DOHH2 (cell line): Measurements from ENCODE around the gene MKX.

ENCODE experiments used
- H3F3A ChIP-seq: fragments of 200-600 bp; sonication (generic), shearing (Covaris generic); 2 replicates; pipeline ENCODE4 v1.6.0; 2016; ENCODE audit warnings: antibody characterized with exemption, mild to moderate bottlenecking; ENCODE audit not compliant: control insufficient read depth, insufficient read depth
- H3K27ac ChIP-seq: fragments of 200-600 bp; sonication (generic); 2 replicates; pipeline ENCODE4 v1.5.1; 2014; ENCODE audit warnings: low read depth, mild to moderate bottlenecking, low read length, moderate library complexity
- H3K27me3 ChIP-seq: fragments of 200-600 bp; sonication (generic); 2 replicates; pipeline ENCODE4 v1.6.1; 2014; ENCODE audit warnings: mild to moderate bottlenecking, low read length, mixed read lengths; ENCODE audit not compliant: control insufficient read depth
- H3K36me3 ChIP-seq: fragments of 200-600 bp; sonication (generic); 2 replicates; pipeline ENCODE4 v1.6.1; 2014; ENCODE audit warnings: mild to moderate bottlenecking, low read length, moderate library complexity, mixed read lengths; ENCODE audit not compliant: control insufficient read depth
- H3K4me1 ChIP-seq: fragments of 200-600 bp; sonication (generic); 2 replicates; pipeline ENCODE4 v1.6.1; 2014; ENCODE audit warnings: mild to moderate bottlenecking, low read length, mixed read lengths; ENCODE audit not compliant: control insufficient read depth
- H3K4me2 ChIP-seq: fragments of 200-600 bp; sonication (generic); 2 replicates; pipeline ENCODE4 v1.6.0; 2014; ENCODE audit warnings: mild to moderate bottlenecking, low read length, moderate library complexity
- H3K4me3 ChIP-seq: fragments of 200-600 bp; sonication (generic); 2 replicates; pipeline ENCODE4 v1.5.1; 2014; ENCODE audit warnings: mild to moderate bottlenecking, low read length, mixed read lengths
- H3K79me2 ChIP-seq: fragments of 200-600 bp; sonication (generic); 2 replicates; pipeline ENCODE4 v1.6.1; 2014; ENCODE audit warnings: mild to moderate bottlenecking, low read length, mixed read lengths; ENCODE audit not compliant: control insufficient read depth
- H3K9me2 ChIP-seq: fragments of 200-600 bp; sonication (generic); replicated peaks from 2 replicates; pipeline ENCODE4 v1.6.1; 2014; ENCODE audit warnings: mild to moderate bottlenecking, low read length, mixed read lengths; ENCODE audit not compliant: control insufficient read depth
- H3K9me3 ChIP-seq: fragments of 200-600 bp; sonication (generic); 2 replicates; pipeline ENCODE4 v1.6.1; 2014; ENCODE audit warnings: antibody characterized with exemption, low read length, mixed read lengths; ENCODE audit not compliant: control insufficient read depth, insufficient read depth
- H4K20me1 ChIP-seq: fragments of 200-600 bp; sonication (generic); 2 replicates; pipeline ENCODE4 v1.6.0; 2014; ENCODE audit warnings: low read depth, mild to moderate bottlenecking, antibody characterized with exemption, low read length, moderate library complexity; ENCODE audit not compliant: control insufficient read depth, insufficient read depth
- EZH2phosphoT487 ChIP-seq: fragments of 200-600 bp; sonication (generic); IDR thresholded peaks from 2 replicates; pipeline ENCODE4 v1.6.1; 2017; ENCODE audit warnings: borderline replicate concordance, mild to moderate bottlenecking, antibody characterized with exemption, low read length, moderate library complexity, mixed read lengths
- TF ChIP-seq, protein P1 (sequence below): fragments of 200-600 bp; sonication (generic); IDR thresholded peaks from one replicate; pipeline ENCODE4 v1.5.1; 2014; ENCODE audit warnings: antibody characterized with exemption, mild to moderate bottlenecking, low read depth, low read length; ENCODE audit not compliant: poor library complexity, severe bottlenecking

MKX gene

DNA sequence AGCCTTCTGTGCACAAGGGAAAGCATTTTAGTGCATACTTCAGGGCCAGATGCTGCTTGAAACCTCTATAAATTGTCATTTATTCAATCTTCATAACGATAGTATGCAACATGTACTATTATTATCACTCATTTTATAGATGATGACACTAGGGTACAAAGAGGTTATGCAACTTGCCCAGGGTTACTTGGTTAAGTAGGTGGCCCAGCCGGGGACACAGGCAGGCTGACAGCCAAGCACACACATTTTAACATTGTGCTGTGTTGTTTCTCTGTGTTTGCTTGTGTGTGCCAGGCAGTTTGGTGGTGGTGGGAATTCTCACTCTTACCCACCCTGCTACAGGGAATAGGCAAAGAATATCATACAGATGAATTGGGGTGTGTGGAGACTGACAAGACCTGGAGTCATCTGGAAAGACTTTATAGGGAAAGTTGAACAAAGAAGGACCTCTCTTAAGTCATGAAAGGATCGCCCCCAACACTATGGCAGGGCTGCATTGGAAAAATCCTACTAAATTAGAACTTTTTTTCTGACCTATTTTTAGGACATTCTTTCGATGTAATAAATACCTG is 98.9 kb downstream of the MKX start:
- no peaks in the 10 kb centered on the region for H3K36me3 ChIP-seq
- TF ChIP-seq EZH2phosphoT487 = no peak
- TF ChIP-seq, protein P1, sequence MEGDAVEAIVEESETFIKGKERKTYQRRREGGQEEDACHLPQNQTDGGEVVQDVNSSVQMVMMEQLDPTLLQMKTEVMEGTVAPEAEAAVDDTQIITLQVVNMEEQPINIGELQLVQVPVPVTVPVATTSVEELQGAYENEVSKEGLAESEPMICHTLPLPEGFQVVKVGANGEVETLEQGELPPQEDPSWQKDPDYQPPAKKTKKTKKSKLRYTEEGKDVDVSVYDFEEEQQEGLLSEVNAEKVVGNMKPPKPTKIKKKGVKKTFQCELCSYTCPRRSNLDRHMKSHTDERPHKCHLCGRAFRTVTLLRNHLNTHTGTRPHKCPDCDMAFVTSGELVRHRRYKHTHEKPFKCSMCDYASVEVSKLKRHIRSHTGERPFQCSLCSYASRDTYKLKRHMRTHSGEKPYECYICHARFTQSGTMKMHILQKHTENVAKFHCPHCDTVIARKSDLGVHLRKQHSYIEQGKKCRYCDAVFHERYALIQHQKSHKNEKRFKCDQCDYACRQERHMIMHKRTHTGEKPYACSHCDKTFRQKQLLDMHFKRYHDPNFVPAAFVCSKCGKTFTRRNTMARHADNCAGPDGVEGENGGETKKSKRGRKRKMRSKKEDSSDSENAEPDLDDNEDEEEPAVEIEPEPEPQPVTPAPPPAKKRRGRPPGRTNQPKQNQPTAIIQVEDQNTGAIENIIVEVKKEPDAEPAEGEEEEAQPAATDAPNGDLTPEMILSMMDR = no peak
- H3K4me2 ChIP-seq = no peak overlapping the region
- no peaks in the 10 kb centered on the region for H3K79me2 ChIP-seq
- H3K9me3 ChIP-seq = no peaks in the 10 kb centered on the region
- no peaks in the 10 kb centered on the region for H4K20me1 ChIP-seq
- no peak overlapping the region for H3K27ac ChIP-seq
- H3F3A ChIP-seq = no peaks in the 10 kb centered on the region
- no peaks in the 10 kb centered on the region for H3K4me1 ChIP-seq
- H3K4me3 ChIP-seq = no peak overlapping the region
- H3K27me3 ChIP-seq = no peaks in the 10 kb centered on the region; the same call in 1 of the 2 replicates
- H3K9me2 ChIP-seq = no peaks in the 10 kb centered on the region

DNA sequence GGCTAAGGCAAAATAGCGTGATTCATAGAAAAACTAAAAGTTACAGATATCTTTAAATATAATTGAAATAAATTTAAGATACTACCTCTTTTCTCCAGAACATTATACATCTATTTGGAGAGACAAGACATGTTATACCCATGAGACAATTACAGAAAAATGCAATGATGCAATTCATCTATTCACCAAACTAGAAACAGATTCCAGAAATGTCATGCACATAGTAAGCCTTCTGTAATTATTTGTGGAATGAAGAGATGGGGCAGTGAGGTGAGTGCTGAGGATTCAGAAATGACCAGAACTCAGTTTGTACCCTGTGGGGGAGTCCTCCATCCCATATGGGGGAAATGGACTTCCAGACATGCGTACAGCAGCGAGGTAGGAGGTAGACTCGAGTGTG is 99.4 kb downstream of the MKX start:
- Histone ChIP-seq H3K4me2 (no peak overlapping the region), H3K4me1 (no peaks in the 10 kb centered on the region), H3K36me3 (no peaks in the 10 kb centered on the region), H3K9me3 (no peaks in the 10 kb centered on the region), H3K79me2 (no peaks in the 10 kb centered on the region), H3K27me3 (no peaks in the 10 kb centered on the region; the same call in 1 of the 2 replicates), H3K9me2 (no peaks in the 10 kb centered on the region), H3K4me3 (no peak overlapping the region), H4K20me1 (no peaks in the 10 kb centered on the region), H3F3A (no peaks in the 10 kb centered on the region), H3K27ac (no peak overlapping the region)
- TF ChIP-seq, protein P1 = no peak
- no peak for TF ChIP-seq EZH2phosphoT487

DNA sequence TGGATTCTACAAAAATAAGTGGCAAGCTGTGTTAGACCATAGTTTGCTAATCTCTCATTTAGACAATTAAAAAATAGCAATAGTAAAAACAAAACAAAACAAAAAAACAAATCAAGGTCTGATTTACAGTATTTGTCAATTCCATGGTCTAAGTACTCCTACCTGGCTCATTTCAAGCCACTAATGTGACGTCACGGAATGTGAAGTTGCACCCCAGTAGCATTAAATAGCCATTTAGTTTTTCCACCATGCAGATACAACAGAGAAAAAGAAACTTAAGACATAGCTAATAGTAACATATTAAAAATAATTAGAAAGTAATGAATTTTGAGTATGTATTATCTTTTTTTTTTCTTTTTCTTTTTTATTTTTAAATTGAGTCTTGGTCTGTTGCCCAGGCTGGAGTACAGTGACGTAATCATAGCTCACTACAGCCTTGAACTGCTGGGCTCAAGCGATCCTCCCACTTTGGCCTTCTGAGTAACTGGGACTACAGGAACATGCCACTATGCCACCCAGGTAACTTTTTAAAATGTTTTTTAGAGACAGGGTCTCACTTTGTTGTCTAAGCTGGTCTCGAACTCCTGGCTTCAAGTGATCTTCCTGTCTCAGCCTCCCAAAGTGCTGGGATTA is 101.2 kb downstream of the MKX start:
- Histone ChIP-seq H3K79me2 (no peaks in the 10 kb centered on the region), H3K27me3 (no peaks in the 10 kb centered on the region; the same call in 1 of the 2 replicates), H3K4me3 (no peak overlapping the region), H3K9me2 (no peaks in the 10 kb centered on the region), H3K36me3 (no peaks in the 10 kb centered on the region), H3K27ac (no peak overlapping the region), H3K9me3 (no peaks in the 10 kb centered on the region), H4K20me1 (no peaks in the 10 kb centered on the region), H3K4me2 (no peak overlapping the region), H3F3A (no peaks in the 10 kb centered on the region), H3K4me1 (no peaks in the 10 kb centered on the region)
- TF ChIP-seq, protein P1 = no peak
- TF ChIP-seq EZH2phosphoT487 = no peak
